ENCODE measurements around the gene TRNAU1AP. TPM values are rescaled to one million over a fixed set of nuclear protein-coding genes. Genes with fewer than 3 reads are reported as not detected.

Gene TRNAU1AP
- total and polyA plus RNA-seq, 2 of the 13 experiments (the other 11 are each of a cell fraction or from before 2014, with no cell fraction given) = 29.0 to 42.9 TPM

GRCh38 chr1:28510970-28511440, 41.9 kb upstream of the TRNAU1AP start (continued):
- TF ChIP-seq ZXDC (CRISPR knock-in tag; IDR thresholded peaks at IDR 0.05) (peak; percentile 54; the same call in 1 of the 2 replicates), NONO (IDR thresholded peaks at IDR 0.05) (no peak), NONO (CRISPR knock-in tag; conservative IDR thresholded peaks at IDR 0.05) (0 out of 2 replicates have a peak, but pooled peaks have one; percentile 19), SRSF4 (IDR thresholded peaks at IDR 0.05; ENCODE audit: low read depth, low read length, poor library complexity, severe bottlenecking) (no peak), MEF2D (CRISPR knock-in tag; IDR thresholded peaks at IDR 0.05) (0 out of 2 replicates have a peak, but pooled peaks have one; percentile 35), SIX1 (CRISPR knock-in tag; IDR thresholded peaks at IDR 0.05; ENCODE audit: borderline replicate concordance) (0 out of 2 replicates have a peak, but pooled peaks have one; percentile 8), GATA4 (IDR thresholded peaks at IDR 0.05; ENCODE audit: borderline replicate concordance, low read depth) (peak; percentile 43; the same call in 1 of the 2 replicates), THAP11 (CRISPR knock-in tag; IDR thresholded peaks at IDR 0.05) (no peak), POLR2A (IDR thresholded peaks at IDR 0.05; ENCODE audit: insufficient read depth in 1 of 2, low read depth in 2 of 2, low read length in 2 of 2) (peak; percentile 64 to 95), RBFOX2 (IDR thresholded peaks at IDR 0.05; ENCODE audit: low read depth, low read length) (peak; percentile 88), TBX2 (CRISPR knock-in tag; IDR thresholded peaks at IDR 0.05; ENCODE audit: borderline replicate concordance) (0 out of 2 replicates have a peak, but pooled peaks have one; percentile 8), PAF1 (CRISPR knock-in tag; IDR thresholded peaks at IDR 0.05) (peak; percentile 93), ATF7-NPFF (CRISPR knock-in tag; IDR thresholded peaks at IDR 0.05; ENCODE audit: low read depth) (no peak; the same call in 1 of the 2 replicates), NFE2 (CRISPR knock-in tag; IDR thresholded peaks at IDR 0.05) (0 out of 2 replicates have a peak, but pooled peaks have one; percentile 11)
